H1 (cell line): Measurements from ENCODE around the gene PITRM1. TPM values are rescaled to one million over a fixed set of nuclear protein-coding genes. Genes with fewer than 3 reads are reported as not detected.

ENCODE experiments used
- CTCF ChIA-PET: fragments of 300-600 bp; sonication (Branson Sonifier 250); formaldehyde crosslinking; loops from one replicate; lab custom pipeline; 2021; ENCODE audit not compliant: partially characterized antibody; lab: Charles Lee
- POLR2A ChIA-PET: fragments of 300-600 bp; sonication (Branson Sonifier 250); formaldehyde crosslinking; loops from one replicate; lab custom pipeline; 2021; ENCODE audit warnings: inconsistent platforms; ENCODE audit not compliant: partially characterized antibody; lab: Charles Lee
- DNase-seq, 2 experiments: peaks; one replicate each; pipeline versions ENCODE4 v3.0.0 to v3.0.0-alpha.2; 2010 to 2022; ENCODE audit warnings: low spot score in 2 of 2, low read depth in 1 of 2, mixed read lengths in 1 of 2
- FAIRE-seq: peaks from 2 replicates; lab custom pipeline; 2011; peaks lifted over from hg19 to GRCh38; lab: Jason Lieb, UNC
- H2AFZ ChIP-seq: 2 replicates; pipeline ENCODE4 v1.8.1; 2012; ENCODE audit warnings: low read length, inconsistent platforms
- H2AK5ac ChIP-seq: 2 replicates; pipeline ENCODE4 v1.6.1; 2013; ENCODE audit warnings: low read depth, low read length
- H2BK120ac ChIP-seq: replicated peaks from 2 replicates; pipeline ENCODE3; 2013; ENCODE audit warnings: low read depth, low read length, inconsistent platforms
- H2BK12ac ChIP-seq: 2 replicates; pipeline ENCODE4 v1.6.1; 2013; ENCODE audit warnings: low read depth, low read length
- H2BK15ac ChIP-seq: 2 replicates; pipeline ENCODE4 v1.6.1; 2013; ENCODE audit warnings: low read length
- H2BK20ac ChIP-seq: 2 replicates; pipeline ENCODE4 v1.6.1; 2013; ENCODE audit warnings: low read length
- H2BK5ac ChIP-seq: 2 replicates; pipeline ENCODE4 v1.6.1; 2013; ENCODE audit warnings: low read depth, low read length
- H3K14ac ChIP-seq: 2 replicates; pipeline ENCODE4 v1.6.1; 2013; ENCODE audit warnings: inconsistent platforms; ENCODE audit not compliant: insufficient read length
- H3K18ac ChIP-seq: 2 replicates; pipeline ENCODE4 v1.6.1; 2013; ENCODE audit warnings: low read length; ENCODE audit errors: extremely low read depth
- H3K23ac ChIP-seq: 2 replicates; pipeline ENCODE4 v1.6.1; 2013; ENCODE audit warnings: inconsistent platforms; ENCODE audit not compliant: insufficient read length
- H3K23me2 ChIP-seq: 2 replicates; pipeline ENCODE4 v1.6.1; 2013; ENCODE audit warnings: low read depth, low read length
- H3K27ac ChIP-seq: 2 replicates; pipeline ENCODE4 v1.6.1; 2011; ENCODE audit warnings: low read depth, low read length, inconsistent platforms
- H3K27me3 ChIP-seq, 4 experiments: replicated peaks in 1 of 4; 1 replicate in 1 of 4; 2 replicates in 3 of 4; pipeline versions ENCODE4 v1.6.1 to v1.8.1; 2011 to 2013; ENCODE audit warnings: low read length in 3 of 4, mild to moderate bottlenecking in 3 of 4, inconsistent platforms in 2 of 4, mixed read lengths in 2 of 4, moderate library complexity in 1 of 4; ENCODE audit not compliant: control insufficient read depth in 3 of 4, insufficient read depth in 3 of 4; ENCODE audit errors: extremely low read depth in 1 of 4
- H3K36me3 ChIP-seq, 4 experiments: 2 replicates each; pipeline versions ENCODE4 v1.6.1 to v1.8.1; 2011 to 2013; ENCODE audit warnings: mild to moderate bottlenecking in 4 of 4, low read length in 3 of 4, moderate library complexity in 2 of 4, control low read depth in 1 of 4, inconsistent platforms in 1 of 4; ENCODE audit not compliant: insufficient read depth in 4 of 4, control insufficient read depth in 2 of 4
- H3K4ac ChIP-seq: replicated peaks from 2 replicates; pipeline ENCODE3; 2013; ENCODE audit warnings: low read length, low read depth, mixed read lengths, inconsistent platforms; ENCODE audit not compliant: insufficient read length
- H3K4me1 ChIP-seq, 4 experiments: replicated peaks in 1 of 4; 1 replicate in 1 of 4; 2 replicates in 3 of 4; pipeline versions ENCODE4 v1.6.1 to v1.8.1; 2011 to 2013; ENCODE audit warnings: low read length in 3 of 4, inconsistent platforms in 2 of 4, mixed read lengths in 1 of 4; ENCODE audit not compliant: insufficient read depth in 4 of 4, control insufficient read depth in 3 of 4
- H3K4me2 ChIP-seq, 2 experiments: 2 replicates each; pipeline versions ENCODE4 v1.6.1 to v1.8.1; 2011 to 2013; ENCODE audit warnings: low read depth in 2 of 2, low read length in 2 of 2, control low read depth in 1 of 2, inconsistent platforms in 1 of 2, mild to moderate bottlenecking in 1 of 2; ENCODE audit not compliant: insufficient read depth in 1 of 2
- H3K4me3 ChIP-seq, 4 experiments: fragments of 200-600, 300-600 bp in 1 of 4; sonication (generic), shearing (Covaris generic), sonication (Bioruptor Twin) in 1 of 4; 2 replicates each; pipeline versions ENCODE4 v1.5.1 to v1.8.1; 2011 to 2016; ENCODE audit warnings: low read length in 4 of 4, low read depth in 3 of 4, control low read depth in 2 of 4, inconsistent platforms in 2 of 4, mild to moderate bottlenecking in 2 of 4, mixed read lengths in 1 of 4, moderate library complexity in 1 of 4; ENCODE audit not compliant: insufficient read depth in 2 of 4; ENCODE audit errors: extremely low read depth in 1 of 4
- H3K56ac ChIP-seq: replicated peaks from 2 replicates; pipeline ENCODE3; 2013; ENCODE audit warnings: low read depth, mild to moderate bottlenecking, mixed read lengths, low read length, inconsistent platforms; ENCODE audit not compliant: insufficient read length
- H3K79me1 ChIP-seq: 2 replicates; pipeline ENCODE4 v1.6.1; 2013; ENCODE audit warnings: low read depth, low read length, control low read depth
- H3K79me2 ChIP-seq, 2 experiments: 2 replicates each; pipeline versions ENCODE4 v1.6.1 to v1.8.1; 2012 to 2013; ENCODE audit warnings: low read length in 2 of 2, mild to moderate bottlenecking in 2 of 2, inconsistent platforms in 1 of 2; ENCODE audit not compliant: insufficient read depth in 2 of 2, control insufficient read depth in 1 of 2
- H3K9ac ChIP-seq, 4 experiments: replicated peaks in 1 of 4; 1 replicate in 1 of 4; 2 replicates in 3 of 4; pipeline versions ENCODE4 v1.6.1 to v1.8.1; 2011 to 2013; ENCODE audit warnings: low read depth in 3 of 4, low read length in 3 of 4, control low read depth in 2 of 4, mild to moderate bottlenecking in 2 of 4, moderate library complexity in 2 of 4, inconsistent platforms in 1 of 4; ENCODE audit errors: extremely low read depth in 1 of 4
- H3K9me3 ChIP-seq, 2 experiments: 2 replicates each; pipeline versions ENCODE4 v1.6.1 to v1.8.1; 2012 to 2013; ENCODE audit warnings: mild to moderate bottlenecking in 2 of 2, moderate library complexity in 2 of 2, control low read depth in 1 of 2, inconsistent platforms in 1 of 2, low read depth in 1 of 2, low read length in 1 of 2, mixed read lengths in 1 of 2; ENCODE audit not compliant: insufficient read depth in 2 of 2
- H4K20me1 ChIP-seq, 2 experiments: replicated peaks in 1 of 2; 2 replicates each; pipeline versions ENCODE3 to v1.8.1; 2011 to 2013; ENCODE audit warnings: inconsistent platforms in 2 of 2, low read length in 2 of 2, mild to moderate bottlenecking in 1 of 2; ENCODE audit not compliant: insufficient read depth in 2 of 2, control insufficient read depth in 1 of 2
- H4K5ac ChIP-seq: 2 replicates; pipeline ENCODE4 v1.6.1; 2013; ENCODE audit warnings: low read length, low read depth, mixed read lengths, inconsistent platforms; ENCODE audit not compliant: insufficient read length
- H4K8ac ChIP-seq: 2 replicates; pipeline ENCODE4 v1.8.0; 2013; ENCODE audit warnings: mild to moderate bottlenecking, moderate library complexity, low read length, inconsistent platforms; ENCODE audit not compliant: insufficient read depth; ENCODE audit errors: extremely low read depth
- H4K91ac ChIP-seq: replicated peaks from 2 replicates; pipeline ENCODE3; 2013; ENCODE audit warnings: low read length, mixed read lengths, inconsistent platforms; ENCODE audit not compliant: insufficient read length
- CTCF ChIP-seq, 3 experiments: IDR thresholded peaks; 1 replicate in 2 of 3; 2 replicates in 1 of 3; pipeline versions ENCODE4 v1.5.1 to v1.6.1; 2011; ENCODE audit warnings: low read length in 3 of 3, mild to moderate bottlenecking in 3 of 3, inconsistent platforms in 2 of 3, low read depth in 1 of 3, moderate library complexity in 1 of 3; ENCODE audit not compliant: insufficient read depth in 1 of 3; ENCODE audit errors: control extremely low read depth in 1 of 3
- WGBS, 2 experiments: shearing (Covaris generic) in 1 of 2; methylation state at CpG; one replicate each; pipeline versions ENCODE4 v1.1.6 to v1.1.7; 2013 to 2015; ENCODE audit warnings: low lambda C conversion rate in 2 of 2, mixed read lengths in 2 of 2, inconsistent platforms in 1 of 2, low coverage in 1 of 2, missing lambda C conversion rate in 1 of 2; ENCODE audit not compliant: insufficient replicate concordance in 2 of 2, insufficient coverage in 1 of 2, insufficient read length in 1 of 2; ENCODE audit errors: extremely low coverage in 1 of 2, missing lambda C conversion rate in 1 of 2; 5-methylcytosine and 5-hydroxymethylcytosine counted together
- polyA plus RNA-seq, 7 experiments: library from polyadenylated mRNA; depleted of rRNA in 3 of 7; stranded (reverse) in 5 of 7; unstranded in 2 of 7; fragments of >200 nt in 5 of 7; fragments of 200-250 nt in 2 of 7; gene quantifications; 1 replicate in 5 of 7; 2 replicates in 1 of 7; 4 replicates in 1 of 7; pipeline versions ENCODE4 v1.2.1 to v1.2.3, GENCODE V29; 2011 to 2013; ENCODE audit warnings: missing spikeins in 2 of 7, mixed read lengths in 2 of 7
- total RNA-seq: library from RNA; stranded (reverse); fragmentation: NEBNext Ultra II Directional; extraction: Animal tissue kit (Norgen Biotek cat#: 25700); gene quantifications from 2 replicates; pipeline ENCODE4 v1.2.1, GENCODE V29; 2021

Gene PITRM1
- total and polyA plus RNA-seq, 2 of the 8 experiments (the other 6 are each of a cell fraction or from before 2014, with no cell fraction given), result 18.6 to 31.5 TPM

DNA sequence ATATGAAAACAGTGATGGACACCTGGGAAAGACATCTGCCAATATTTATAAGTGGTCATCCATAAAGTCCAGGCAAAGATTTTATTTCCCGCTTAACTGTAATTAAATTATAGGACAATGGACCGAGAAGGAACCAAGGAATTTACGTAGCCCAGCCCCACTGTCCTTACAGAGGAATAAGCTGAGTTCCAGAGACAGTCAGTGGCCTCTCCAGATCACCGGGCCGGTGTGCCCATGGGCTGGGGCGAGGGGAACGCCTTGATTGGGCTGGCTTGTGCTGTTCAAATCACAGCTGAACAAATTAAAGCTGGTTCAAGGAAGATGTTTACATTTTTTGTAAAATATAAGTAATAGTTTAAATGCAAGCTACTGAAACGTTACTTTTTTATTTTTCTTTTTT is 64.5 kb downstream of the PITRM1 start:
- H3K4me2 ChIP-seq, result no peak overlapping the region
- no peak for TF ChIP-seq CTCF (IDR thresholded peaks at IDR 0.05; ENCODE audit: control extremely low read depth in 1 of 3, insufficient read depth in 1 of 3, low read depth in 1 of 3, low read length in 3 of 3)

More for the DNA sequence above, 64.5 kb downstream of the PITRM1 start:
- Histone ChIP-seq H2BK5ac (no peak overlapping the region), H4K5ac (no peak overlapping the region), H4K20me1 (peaks cover 4 to 14% of the 10 kb centered on the region in 2 experiments), H3K4me1 (no peaks in the 10 kb centered on the region), H4K8ac (no peak overlapping the region), H3K79me1 (peaks cover 6% of the 10 kb centered on the region), H3K79me2 (0 out of 4 replicates have a peak, but pooled peaks cover 3 to 4% of the 10 kb centered on the region in 2 experiments), H3K4me3 (no peak overlapping the region), H3K56ac (no peak overlapping the region), H3K23me2 (no peaks in the 10 kb centered on the region; the same call in 1 of the 2 replicates), H3K4ac (no peak overlapping the region), H3K27me3 (no peaks in the 10 kb centered on the region), H2AK5ac (no peak overlapping the region), H2BK15ac (no peak overlapping the region), H2BK120ac (no peak overlapping the region), H2BK20ac (no peak overlapping the region), H3K9me3 (no peaks in the 10 kb centered on the region), H2AFZ (no peak overlapping the region), H3K36me3 (peaks cover 24 to 81% (median 62%) of the 10 kb centered on the region in 4 experiments), H3K23ac (no peak overlapping the region), H2BK12ac (no peak overlapping the region), H3K9ac (no peak overlapping the region), H3K14ac (no peak overlapping the region), H4K91ac (no peak overlapping the region), H3K18ac (no peak overlapping the region), H3K27ac (no peak overlapping the region)
- WGBS, 2 experiments, result 89% methylated on average over 8 of the region's 8 CpGs; no CpG with 5 or more reads in 1 of the 2 experiments
- POLR2A ChIA-PET, result no interaction called here
- CTCF ChIA-PET, result interaction anchor here (1.0 to 2.3 kb wide), 2 partner anchors 13 to 54 kb away, joined by 3 to 11 read pairs; no protein-coding TSS in a partner anchor
- FAIRE-seq (no peak), DNase-seq (no peak)
